GM18498 (cell line): ENCODE measurements around the gene PIAS1.
"Not testable (repeated sequence)": the region's sequence is repeated elsewhere in the genome, so short reads cannot be mapped to it uniquely, and the experiment has no call there.

Experiments used
- ATAC-seq: cut with Tn5 transposase; IDR thresholded peaks from one replicate; pipeline ENCODE4 v1.9.1; 2021; ENCODE audit warnings: mild to moderate bottlenecking, moderate library complexity; ENCODE audit not compliant: unreplicated experiment

Gene PIAS1

DNA sequence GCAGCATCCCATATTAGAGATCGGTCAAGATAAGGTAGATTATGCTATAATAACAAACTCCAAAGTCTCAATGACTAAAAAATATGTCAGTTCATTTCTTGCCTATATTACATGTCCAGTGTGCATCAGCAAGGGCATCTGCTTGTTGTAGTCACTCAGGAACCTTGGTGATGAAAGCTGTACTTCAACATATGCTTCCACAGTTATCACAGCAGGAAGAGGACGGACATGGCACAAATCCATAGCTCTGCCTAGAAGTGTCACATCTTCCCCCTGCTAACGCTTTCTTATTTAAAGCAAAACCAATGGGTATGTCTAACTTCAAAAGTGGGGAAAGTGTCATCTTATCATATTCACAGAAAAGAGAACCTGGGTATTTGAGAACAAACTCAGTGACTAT is 20.0 kb upstream of the PIAS1 start:
- ATAC-seq: no peak

DNA sequence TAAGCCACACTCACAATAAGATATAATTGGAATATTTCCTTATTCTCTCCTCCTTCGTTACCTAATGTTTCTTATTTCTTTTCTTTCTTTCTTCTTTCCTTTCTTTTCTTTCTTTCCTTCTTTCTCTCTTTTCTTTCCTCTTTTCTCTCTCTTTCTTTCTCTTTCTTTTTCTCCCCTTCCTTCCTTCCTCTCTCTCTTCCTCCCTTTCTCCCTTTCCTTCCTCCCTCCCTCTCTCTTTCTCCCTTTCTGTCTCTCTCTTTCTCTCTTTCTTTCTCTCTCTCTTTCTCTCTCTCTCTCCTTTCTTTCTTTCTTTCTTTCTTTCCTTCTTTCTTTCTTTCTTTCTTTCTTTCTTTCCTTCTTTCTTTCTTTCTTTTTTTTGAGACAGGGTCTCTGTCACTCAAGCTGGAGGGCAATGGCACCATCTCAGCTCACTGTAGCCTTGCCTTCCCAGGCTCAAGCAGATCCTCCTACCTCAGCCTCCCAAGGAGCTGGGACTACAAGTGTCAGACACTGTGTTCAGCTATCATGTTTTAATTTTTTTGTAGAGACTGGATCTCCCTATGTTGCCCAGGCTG is 19.3 kb upstream of the PIAS1 start:
- no peak for ATAC-seq

DNA sequence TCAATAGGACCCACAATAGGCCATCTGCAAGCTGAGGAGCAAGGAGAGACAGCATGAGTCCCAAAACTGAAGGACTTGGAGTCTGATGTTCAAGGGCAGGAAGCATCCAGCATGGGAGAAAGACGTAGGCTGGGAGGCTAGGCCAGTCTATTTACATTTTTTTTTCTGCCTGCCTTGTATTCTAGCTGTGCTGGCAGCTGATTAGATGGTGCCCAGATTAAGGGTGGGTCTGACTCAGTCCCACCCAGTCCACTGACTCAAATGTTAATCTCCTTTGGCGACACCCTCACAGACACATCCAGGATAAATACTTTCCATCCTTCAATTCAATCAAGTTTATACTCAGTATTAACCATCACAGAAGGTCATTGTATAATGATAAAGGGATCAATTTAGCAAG is 15.9 kb upstream of the PIAS1 start:
- ATAC-seq: no peak

DNA sequence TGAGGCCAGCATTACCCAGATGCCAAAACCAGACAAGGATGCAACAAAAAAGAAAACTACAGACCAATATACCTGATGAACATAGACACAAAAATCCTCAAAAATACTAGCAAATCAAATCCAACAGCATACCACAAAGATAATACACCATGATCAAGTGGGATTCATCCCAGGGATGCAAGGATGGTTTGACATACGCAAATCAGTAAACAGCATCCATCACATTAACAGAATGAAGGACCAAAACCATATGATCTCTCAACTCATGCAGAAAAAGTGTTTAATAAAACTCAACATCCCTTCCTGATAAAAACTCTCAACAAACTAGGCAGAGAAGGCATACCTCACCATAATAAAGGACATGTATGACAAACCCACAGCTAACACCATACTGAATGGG is 14.0 kb upstream of the PIAS1 start:
- ATAC-seq: no peak

DNA sequence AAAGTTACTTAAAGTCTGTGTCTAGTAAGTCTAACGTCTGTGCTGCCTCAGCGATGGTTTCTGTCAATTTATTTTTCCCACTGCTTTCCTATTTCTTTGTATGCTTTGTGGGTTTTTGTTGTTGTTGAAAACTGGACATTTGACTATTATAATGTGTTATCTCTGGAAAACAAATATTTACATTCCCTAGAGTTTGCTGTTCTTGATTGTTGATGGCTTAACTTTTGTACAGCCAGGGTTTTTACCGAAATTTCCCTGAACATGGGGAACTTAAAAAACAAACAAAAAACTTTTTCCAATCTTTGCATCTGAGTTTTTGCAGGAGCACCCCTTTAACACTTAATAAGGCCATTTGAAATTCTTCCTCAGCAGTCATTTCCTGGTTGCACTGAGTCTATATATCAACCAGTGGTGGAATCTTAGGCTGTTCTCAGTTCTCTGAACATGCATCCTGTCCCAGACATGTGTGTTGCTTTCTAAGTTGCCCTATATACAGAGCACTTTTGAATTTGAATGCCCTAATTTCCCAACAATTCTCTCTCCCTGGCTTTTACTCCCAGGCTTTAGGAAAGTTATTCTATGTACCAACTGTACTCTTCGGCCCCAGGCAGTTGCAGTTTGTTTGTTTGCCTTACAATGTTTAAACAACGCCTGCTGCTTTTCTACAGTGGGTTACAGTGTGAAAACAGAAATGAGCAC is 11.8 kb upstream of the PIAS1 start:
- no peak for ATAC-seq

DNA sequence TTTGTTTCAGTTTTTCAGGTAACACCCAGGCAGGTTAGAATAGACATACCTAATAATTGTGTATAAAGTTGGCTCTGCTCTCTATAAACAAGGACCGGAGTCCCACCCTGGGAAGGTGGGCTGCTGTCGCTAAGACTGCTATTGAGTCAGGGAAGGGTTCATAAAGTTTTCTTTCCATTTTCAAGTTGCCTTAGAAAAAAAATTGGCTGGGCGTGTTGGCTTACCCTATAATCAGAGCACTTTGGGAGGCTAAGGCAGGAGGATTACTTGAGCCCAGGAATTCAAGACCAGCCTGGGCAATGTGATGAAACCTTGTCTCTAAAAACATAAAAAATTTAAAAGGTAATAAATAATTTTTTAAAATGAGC is 11.3 kb upstream of the PIAS1 start:
- ATAC-seq: no peak

GRCh38 chr15:68045289-68046265 is 8.5 kb upstream of the PIAS1 start:
- no peak for ATAC-seq

GRCh38 chr15:68047826-68048225 is 6.3 kb upstream of the PIAS1 start:
- ATAC-seq: no peak

GRCh38 chr15:68051109-68051508 is 3.0 kb upstream of the PIAS1 start:
- ATAC-seq: no peak

- ATAC-seq: no peak
Observed at GRCh38 chr15:68051907-68052306, 2.2 kb upstream of the PIAS1 start.

- no peak for ATAC-seq
Observed at GRCh38 chr15:68052431-68052830, 1.7 kb upstream of the PIAS1 start.

DNA sequence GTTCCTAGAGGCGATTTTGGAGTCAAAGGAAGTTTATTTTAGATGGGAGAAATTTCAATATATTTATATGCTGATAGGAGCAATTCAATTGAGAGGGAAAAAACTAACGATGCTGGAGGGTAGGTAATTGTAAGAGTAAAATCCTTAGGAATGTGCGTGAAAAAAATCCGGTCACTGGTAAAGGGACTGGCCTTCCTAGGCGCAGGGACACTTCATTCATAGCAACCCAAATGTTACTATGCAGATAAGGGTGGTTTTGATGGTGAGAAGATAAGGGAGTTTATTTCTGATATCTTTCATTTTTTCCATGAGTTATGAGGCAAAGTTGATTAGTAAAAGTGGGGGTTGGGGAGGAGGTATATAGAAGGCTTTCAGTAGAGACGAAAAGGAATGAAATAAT is 1.1 kb upstream of the PIAS1 start:
- ATAC-seq: no peak

DNA sequence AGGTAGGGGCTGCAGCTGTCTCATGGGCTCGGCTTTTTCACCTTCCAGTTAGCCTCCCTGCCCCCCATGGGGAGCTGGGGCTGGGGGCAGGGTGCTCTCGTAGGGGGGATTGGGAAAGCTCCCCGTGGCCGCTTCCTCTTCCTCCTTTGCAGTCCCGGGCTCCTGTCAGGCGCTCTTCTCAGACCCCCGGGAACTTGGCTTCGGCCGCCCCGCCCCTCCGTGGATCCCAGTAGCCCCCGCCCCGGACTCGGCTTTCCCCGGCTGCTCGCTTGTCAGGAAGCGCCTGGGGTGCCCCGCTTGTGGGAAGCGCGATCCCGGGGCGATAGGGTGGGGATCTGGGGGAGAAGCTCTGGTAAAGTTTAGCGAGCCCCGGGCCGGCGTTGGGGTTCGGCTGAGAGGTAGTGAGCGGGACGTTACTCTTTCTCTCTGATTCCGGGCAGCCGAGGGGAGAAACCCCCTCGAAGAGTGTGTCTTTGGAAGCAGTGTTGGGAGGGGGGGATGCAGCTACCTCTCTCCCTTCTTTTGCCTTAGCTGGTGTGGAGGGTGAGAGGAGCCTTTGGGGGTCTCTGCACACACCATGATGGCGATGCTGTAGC is 611 bp downstream of the PIAS1 start:
- ATAC-seq: no peak

GRCh38 chr15:68055224-68055705 is 1.1 kb downstream of the PIAS1 start:
- ATAC-seq: peak; percentile 46

- ATAC-seq: no peak
Observed at GRCh38 chr15:68056097-68056865, 2.2 kb downstream of the PIAS1 start.

DNA sequence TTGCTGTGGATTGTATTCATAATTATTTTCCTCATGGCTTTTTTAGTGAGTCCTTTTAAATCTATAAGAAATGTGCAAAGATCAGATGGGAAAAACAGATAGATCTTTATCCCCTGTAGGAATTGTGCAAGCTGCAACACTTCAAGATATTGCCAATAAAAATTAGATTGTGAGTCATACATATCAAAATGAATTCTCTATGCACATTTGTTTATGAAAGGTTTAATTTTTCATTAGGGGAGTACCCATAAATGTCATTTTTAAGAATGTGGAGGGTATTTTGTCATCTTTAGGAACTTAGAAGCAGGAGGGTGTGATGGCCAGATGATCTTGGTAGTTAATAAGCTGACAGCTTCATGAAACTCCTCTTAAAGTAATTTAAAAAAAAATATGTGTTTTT is 2.9 kb downstream of the PIAS1 start:
- ATAC-seq: no peak

GRCh38 chr15:68057758-68058157 is 3.6 kb downstream of the PIAS1 start:
- no peak for ATAC-seq

DNA sequence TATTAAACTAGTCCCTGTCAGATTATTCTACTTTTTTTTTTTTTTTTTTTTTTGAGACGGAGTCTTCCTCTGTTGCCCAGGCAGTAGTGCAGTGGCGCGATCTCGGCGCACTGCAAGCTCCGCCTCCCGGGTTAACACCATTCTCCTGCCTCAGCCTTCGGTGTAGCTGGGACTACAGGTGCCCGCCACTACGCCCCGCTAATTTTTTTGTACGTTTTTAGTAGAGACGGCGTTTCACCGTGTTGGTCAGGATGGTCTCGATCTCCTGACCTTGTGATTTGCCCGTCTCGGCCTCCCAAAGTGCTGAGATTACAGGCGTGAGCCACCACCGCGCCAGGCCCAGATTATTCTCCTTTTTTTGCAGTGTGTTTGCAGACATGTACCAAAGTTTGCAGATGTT is 4.9 kb downstream of the PIAS1 start:
- ATAC-seq: not testable (repeated sequence)

DNA sequence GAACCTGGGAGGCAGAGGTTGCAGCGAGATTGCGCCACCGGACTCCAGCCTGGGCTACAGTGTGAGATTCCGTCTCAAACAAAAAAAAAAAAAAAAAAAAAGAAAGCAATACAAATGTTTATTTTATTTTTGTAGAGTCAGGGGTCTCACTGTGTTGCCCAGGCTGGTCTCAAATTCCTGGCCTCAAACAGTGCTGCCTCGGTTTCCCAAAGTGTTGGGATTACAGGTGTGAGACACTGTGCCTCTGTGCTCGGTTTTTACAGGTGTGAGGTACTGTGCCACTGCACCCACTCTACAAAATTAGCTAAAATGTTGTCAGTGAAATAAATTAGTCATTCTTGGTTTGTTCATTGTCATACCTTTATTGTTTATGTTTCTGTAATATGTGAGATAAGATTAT is 5.5 kb downstream of the PIAS1 start:
- no peak for ATAC-seq

- ATAC-seq: no peak
Observed at GRCh38 chr15:68061171-68061570, 7.1 kb downstream of the PIAS1 start.

- no peak for ATAC-seq
Observed at GRCh38 chr15:68061602-68062001, 7.5 kb downstream of the PIAS1 start.
